Spleen (tissue), 7 donors: ENCODE results near the gene AURKAIP1.

Source experiments
- POLR2A ChIP-seq, 3 donors: fragments of 450-650 bp; IDR thresholded peaks; one replicate each; pipeline ENCODE4 v1.5.1; 2017; ENCODE audit warnings: antibody characterized with exemption in 3 of 3, mild to moderate bottlenecking in 1 of 3
- TF ChIP-seq, protein P1 (sequence below), 11 experiments: fragments of 200-600 bp in 7 of 11; fragments of 450-650 bp in 4 of 11; sonication (generic) in 4 of 11; IDR thresholded peaks in 8 of 11; conservative IDR thresholded peaks in 3 of 11; 1 replicate in 7 of 11; 2 replicates in 4 of 11; pipeline versions ENCODE4 v1.4.0 to v1.8.0; 2016 to 2021; ENCODE audit warnings: antibody characterized with exemption in 11 of 11, inconsistent platforms in 4 of 11, mild to moderate bottlenecking in 1 of 11
- donor health status: DM: no; HTN: no; CAD: no; lungs with moderate emphysema.
- donor health status: DM: no; HTN: no; CAD: no.
- donor health status: DM: no; HTN: no; CAD: no.

DNA sequence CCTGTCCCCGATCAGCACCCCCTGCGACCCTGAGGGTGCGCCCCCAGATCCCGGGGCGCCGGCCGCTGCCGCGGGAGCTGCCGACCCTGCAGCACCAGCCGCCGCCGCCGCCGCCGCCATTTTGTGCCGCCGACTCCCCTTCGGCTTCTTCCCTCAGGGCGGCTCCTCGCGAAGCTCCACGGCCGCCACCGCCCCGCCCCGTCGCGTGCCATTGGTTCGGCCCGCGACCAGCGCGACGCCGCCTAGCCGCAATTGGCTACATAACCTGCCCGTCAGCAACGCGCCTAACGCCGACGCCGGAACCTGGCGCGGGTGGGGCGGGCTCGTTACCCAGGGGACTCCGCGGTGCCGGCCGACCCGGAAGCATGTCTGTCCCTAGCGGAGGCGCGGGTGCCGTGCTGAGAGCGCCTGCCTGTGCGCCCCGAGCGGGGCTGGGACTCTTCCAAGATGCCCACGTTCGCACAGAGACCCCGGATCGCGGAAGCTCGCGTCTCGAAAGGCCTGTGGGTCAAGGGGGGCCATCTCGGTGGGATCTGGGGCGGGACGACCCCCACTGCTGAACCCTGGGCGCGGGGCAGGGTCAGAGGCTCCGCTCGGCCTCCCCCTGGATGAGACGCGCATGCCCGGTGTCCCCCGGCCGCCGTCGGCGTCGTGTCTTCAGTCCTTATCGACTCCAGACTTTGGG is 24.3 kb upstream of the AURKAIP1 start, which contains the start of gene CCNL2:
- peak in 2 of 3 donors; percentile 18 to 90 for TF ChIP-seq POLR2A (IDR thresholded peaks at IDR 0.05)
- TF ChIP-seq, protein P1, sequence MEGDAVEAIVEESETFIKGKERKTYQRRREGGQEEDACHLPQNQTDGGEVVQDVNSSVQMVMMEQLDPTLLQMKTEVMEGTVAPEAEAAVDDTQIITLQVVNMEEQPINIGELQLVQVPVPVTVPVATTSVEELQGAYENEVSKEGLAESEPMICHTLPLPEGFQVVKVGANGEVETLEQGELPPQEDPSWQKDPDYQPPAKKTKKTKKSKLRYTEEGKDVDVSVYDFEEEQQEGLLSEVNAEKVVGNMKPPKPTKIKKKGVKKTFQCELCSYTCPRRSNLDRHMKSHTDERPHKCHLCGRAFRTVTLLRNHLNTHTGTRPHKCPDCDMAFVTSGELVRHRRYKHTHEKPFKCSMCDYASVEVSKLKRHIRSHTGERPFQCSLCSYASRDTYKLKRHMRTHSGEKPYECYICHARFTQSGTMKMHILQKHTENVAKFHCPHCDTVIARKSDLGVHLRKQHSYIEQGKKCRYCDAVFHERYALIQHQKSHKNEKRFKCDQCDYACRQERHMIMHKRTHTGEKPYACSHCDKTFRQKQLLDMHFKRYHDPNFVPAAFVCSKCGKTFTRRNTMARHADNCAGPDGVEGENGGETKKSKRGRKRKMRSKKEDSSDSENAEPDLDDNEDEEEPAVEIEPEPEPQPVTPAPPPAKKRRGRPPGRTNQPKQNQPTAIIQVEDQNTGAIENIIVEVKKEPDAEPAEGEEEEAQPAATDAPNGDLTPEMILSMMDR (IDR thresholded peaks at IDR 0.05 in 8 of 11, conservative IDR thresholded peaks at IDR 0.05 in 3 of 11): peak; percentile 71 to 94 (median 83)
